ENCODE data around the gene OGFOD2.

The OGFOD2 gene

GRCh38 chr12:122979908-122980182, 4.8 kb downstream of the OGFOD2 start:
- Histone ChIP-seq H3K4me3 (replicated peaks; ENCODE audit: low read depth, low read length) (peak overlapping the region; percentile 79), H3K27me3 (replicated peaks; ENCODE audit: control insufficient read depth, insufficient read depth, low read length) (no peaks in the 10 kb centered on the region), H3K36me3 (ENCODE audit: control insufficient read depth, insufficient read depth, low read length) (peaks cover 15% of the 10 kb centered on the region)
- DNase-seq (ENCODE audit: extremely low read depth, insufficient read length): no peak
- no peak for TF ChIP-seq CTCF (IDR thresholded peaks at IDR 0.05; ENCODE audit: insufficient read depth, low read length, poor library complexity, severe bottlenecking)

- H3K4me3 ChIP-seq (replicated peaks; ENCODE audit: low read depth, low read length): peak within 1 kb of the TSS; percentile 79
- H3K36me3 ChIP-seq (ENCODE audit: control insufficient read depth, insufficient read depth, low read length): peaks cover 15% of the 10 kb centered on the region
- no peak for TF ChIP-seq CTCF (IDR thresholded peaks at IDR 0.05; ENCODE audit: insufficient read depth, low read length, poor library complexity, severe bottlenecking)
- H3K27me3 ChIP-seq (replicated peaks; ENCODE audit: control insufficient read depth, insufficient read depth, low read length): no peaks in the 10 kb centered on the region
- peak; percentile 82 for DNase-seq (ENCODE audit: extremely low read depth, insufficient read length)
These were observed 5.4 kb downstream of the OGFOD2 start, which contains the start of gene ARL6IP4 for GRCh38 chr12:122980183-122981035. TSS of gene ARL6IP4 (plus strand) at chr12:122980681. CDS start at chr12:122981140, 459 bp downstream.

GRCh38 chr12:122981036-122981471, 6.0 kb downstream of the OGFOD2 start:
- peaks cover 15% of the 10 kb centered on the region for H3K36me3 ChIP-seq (ENCODE audit: control insufficient read depth, insufficient read depth, low read length)
- no peak for DNase-seq (ENCODE audit: extremely low read depth, insufficient read length)
- H3K27me3 ChIP-seq (replicated peaks; ENCODE audit: control insufficient read depth, insufficient read depth, low read length): no peaks in the 10 kb centered on the region
- TF ChIP-seq CTCF (IDR thresholded peaks at IDR 0.05; ENCODE audit: insufficient read depth, low read length, poor library complexity, severe bottlenecking): peak; percentile 16
- peak overlapping the region; percentile 79 for H3K4me3 ChIP-seq (replicated peaks; ENCODE audit: low read depth, low read length)

- H3K4me3 ChIP-seq (replicated peaks; ENCODE audit: low read depth, low read length): peak overlapping the region; percentile 79
- H3K27me3 ChIP-seq (replicated peaks; ENCODE audit: control insufficient read depth, insufficient read depth, low read length): no peaks in the 10 kb centered on the region
- peaks cover 12% of the 10 kb centered on the region for H3K36me3 ChIP-seq (ENCODE audit: control insufficient read depth, insufficient read depth, low read length)
- TF ChIP-seq CTCF (IDR thresholded peaks at IDR 0.05; ENCODE audit: insufficient read depth, low read length, poor library complexity, severe bottlenecking): no peak
- no peak for DNase-seq (ENCODE audit: extremely low read depth, insufficient read length)
These were observed 6.8 kb downstream of the OGFOD2 start for GRCh38 chr12:122981587-122982476.

- DNase-seq (ENCODE audit: extremely low read depth, insufficient read length): no peak
- H3K27me3 ChIP-seq (replicated peaks; ENCODE audit: control insufficient read depth, insufficient read depth, low read length): no peaks in the 10 kb centered on the region
- peaks cover 10% of the 10 kb centered on the region for H3K36me3 ChIP-seq (ENCODE audit: control insufficient read depth, insufficient read depth, low read length)
- TF ChIP-seq CTCF (IDR thresholded peaks at IDR 0.05; ENCODE audit: insufficient read depth, low read length, poor library complexity, severe bottlenecking): no peak
- H3K4me3 ChIP-seq (replicated peaks; ENCODE audit: low read depth, low read length): peak overlapping the region; percentile 79; the same call in 1 of the 2 replicates
These were observed 7.4 kb downstream of the OGFOD2 start for GRCh38 chr12:122982477-122982815.

Measured in GM06990 (cell line).